ENCODE data around the gene RGL3.

The RGL3 gene

DNA sequence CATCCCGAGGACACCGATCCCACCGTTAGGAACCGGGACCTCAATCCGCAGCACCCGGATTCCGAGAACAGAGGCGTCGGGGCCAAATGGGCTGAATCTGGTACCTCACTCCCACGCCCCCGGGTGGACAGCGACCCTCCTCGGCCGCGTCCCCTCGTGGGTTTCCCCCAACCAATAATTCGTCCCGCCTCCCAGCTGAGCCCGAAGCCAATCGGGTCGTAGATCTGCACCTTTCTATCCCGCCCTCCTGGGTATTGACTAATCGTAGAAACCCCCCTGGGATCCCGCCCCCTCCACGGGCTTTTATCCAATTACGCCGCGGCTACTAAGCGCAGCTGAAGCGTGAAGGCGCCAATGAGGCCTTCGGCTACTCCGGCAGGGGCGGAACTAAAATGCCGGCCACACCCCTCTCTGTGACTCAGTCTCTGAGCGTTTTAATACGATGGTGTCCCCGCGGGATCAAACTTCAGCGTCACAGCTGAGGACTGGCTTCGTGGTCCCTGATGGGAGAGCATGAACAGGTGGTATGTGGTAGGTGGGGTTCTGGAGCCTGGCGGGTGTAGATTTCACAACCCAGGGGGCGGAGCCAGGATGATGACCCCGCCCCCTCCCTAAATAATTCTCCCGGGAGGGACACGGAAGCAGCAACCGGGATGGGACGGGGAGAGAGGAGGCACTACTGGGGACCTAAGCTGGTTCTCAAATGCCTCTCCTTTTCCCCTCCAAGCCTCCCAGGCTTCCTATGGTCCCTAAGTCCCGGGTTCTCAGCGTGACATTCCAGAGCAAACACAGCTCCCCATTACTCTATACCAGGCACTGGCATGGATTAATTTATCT is 72.8 kb downstream of the RGL3 start, which contains the start of the genes CCDC159 and TMEM205:
CCDC159 (plus strand) TSS at position 416 of the 837 bp plus-strand sequence; CDS start at position 504, 88 bp downstream.
TMEM205 (minus strand) TSS at position 165 of the 837 bp plus-strand sequence. CDS start 649 bp downstream, outside the sequence.
- peak within 1 kb of the TSS; percentile 87 for H3K4me3 ChIP-seq (ENCODE audit: low read length)
- DNase-seq (ENCODE audit: low read depth, low spot score) = peak; percentile 99

DNA sequence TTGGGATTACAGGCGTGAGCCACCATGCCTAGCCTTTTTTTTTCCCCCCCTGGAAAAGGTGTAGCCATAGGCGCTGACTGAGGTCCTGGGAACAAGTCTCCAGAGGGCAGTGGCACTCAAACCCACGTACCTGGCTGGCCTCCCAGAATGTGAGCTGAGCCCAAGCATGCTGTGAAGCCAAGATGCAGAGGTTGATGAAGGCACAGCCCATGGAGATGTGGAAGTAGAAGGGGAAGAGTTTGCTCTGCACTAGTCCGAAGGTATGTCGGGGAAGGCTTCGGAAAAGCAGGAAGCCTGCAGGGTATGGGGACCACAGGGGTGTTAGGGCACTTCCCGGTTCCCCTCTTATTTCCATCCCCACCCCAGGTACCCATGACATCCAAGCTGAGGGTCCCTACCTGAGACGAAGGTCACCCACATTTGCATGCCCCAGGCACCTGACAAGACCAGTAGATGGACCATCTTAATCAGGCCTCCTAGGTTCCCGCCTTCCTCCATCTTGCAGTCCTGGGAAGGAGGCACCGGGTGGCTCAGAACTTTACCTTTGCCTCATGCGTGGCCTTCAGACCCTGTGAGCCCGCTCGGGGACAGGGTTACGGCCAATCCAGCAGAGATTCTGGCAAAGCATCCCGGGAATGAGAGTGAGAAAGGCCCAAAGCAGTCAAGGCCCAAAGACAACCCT is 73.9 kb downstream of the RGL3 start:
- H3K4me3 ChIP-seq (ENCODE audit: low read length) = peak overlapping the region; percentile 87
- DNase-seq (ENCODE audit: low read depth, low spot score) = no peak
